ENCODE measurements around the gene USP25.

DNA sequence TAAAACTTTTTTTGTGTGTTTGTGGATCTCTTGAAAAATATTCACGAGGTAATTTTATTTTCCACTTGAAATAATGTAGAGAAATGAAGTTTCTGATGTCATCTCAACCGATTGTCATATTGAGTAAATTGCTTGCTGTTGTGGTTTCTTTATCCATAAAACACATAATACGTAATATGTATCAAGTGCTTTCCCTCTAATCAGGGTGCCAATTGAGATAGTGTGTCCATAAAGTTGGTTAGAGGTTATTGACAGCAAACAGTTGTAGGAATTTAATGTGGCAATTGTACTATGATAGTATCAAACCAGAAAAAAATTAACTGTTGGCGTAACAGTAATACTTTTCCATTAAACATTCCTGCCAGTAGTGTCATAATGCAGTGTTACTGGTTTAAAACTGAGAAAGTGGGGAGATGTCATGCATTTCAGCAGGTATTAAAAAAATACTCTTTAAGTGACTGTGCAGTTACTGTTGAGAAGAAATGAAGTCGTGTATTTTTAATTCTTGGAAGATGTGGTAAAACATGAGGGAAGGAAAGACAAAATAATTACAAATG, 38.3 kb downstream of the USP25 start:
- TF ChIP-seq EZH2 (IDR thresholded peaks at IDR 0.05; ENCODE audit: borderline replicate concordance) (no peak), CTCF (IDR thresholded peaks at IDR 0.05; ENCODE audit: poor library complexity) (no peak)

Measured in hepatocyte (in vitro differentiated cells).